ENCODE data around the gene BANP.
"Not testable (repeated sequence)": the region's sequence is repeated elsewhere in the genome, so short reads cannot be mapped to it uniquely, and the experiment has no call there.

BANP gene

DNA sequence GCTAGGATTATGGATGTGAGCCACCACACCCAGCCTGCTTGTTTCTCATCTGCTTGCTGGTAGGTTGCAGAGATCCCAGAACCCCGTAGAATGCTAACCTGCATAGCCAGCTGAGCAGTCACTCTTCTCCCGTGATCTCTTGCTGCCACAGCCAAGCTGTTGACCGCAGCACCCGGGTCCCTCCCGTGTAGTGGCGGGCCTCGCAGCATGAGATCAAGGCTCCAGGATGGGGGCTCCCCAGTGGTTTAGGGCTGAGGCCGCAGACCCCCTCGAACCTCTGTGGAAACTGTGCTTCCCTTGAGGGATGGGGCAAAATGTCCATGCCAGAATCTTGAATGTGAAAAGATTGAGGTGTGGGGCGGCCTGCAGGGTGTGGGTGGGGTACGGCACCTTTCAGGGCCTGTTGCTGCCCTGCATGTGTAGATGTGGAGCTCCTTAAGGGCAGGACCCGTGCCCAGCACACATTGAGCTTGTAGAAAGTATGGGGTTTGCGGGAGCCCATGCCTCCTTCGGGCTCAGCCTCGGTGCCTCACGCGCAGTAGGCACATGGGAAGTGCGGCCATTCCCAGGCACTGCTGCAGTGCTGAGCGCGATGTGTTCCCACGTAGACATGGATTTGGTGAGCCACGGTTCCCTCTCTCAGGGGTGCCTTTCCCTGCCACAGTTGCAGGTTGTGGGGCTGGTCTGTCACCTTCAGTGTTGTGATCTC is 99.9 kb downstream of the BANP start:
- no peak for DNase-seq

DNA sequence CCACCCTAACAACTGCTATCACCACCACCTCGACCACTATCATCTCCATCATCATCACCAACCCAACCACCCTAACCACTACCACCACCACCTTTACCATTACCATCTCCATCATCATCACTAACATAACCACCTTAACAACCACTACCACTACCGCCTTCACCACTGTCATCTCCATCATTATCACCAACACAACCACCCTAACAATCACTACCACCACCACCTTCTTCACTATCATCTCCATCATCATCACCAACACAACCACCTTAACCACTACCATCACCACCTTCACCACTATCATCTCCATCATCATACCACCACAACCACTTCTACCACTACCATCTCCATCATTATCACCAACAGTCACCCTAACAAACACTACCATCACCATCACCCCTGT is 101.4 kb downstream of the BANP start:
- no peak for DNase-seq

DNA sequence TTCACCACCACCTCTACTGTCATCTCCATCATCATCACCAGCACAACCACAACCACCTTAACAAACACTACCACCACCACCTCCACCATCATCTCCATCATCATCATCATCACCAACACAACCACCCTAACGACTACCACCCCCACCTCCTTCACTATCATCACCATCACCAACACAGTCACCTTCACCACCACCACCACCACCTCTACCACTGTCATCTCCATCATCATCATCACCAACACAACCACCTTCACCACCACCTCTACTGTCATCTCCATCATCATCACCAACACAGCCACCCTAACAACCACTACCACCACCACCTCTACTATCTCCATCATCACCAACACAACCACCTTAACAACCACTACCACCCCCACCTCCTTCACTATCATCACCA is 102.2 kb downstream of the BANP start:
- DNase-seq = not testable (repeated sequence)

DNA sequence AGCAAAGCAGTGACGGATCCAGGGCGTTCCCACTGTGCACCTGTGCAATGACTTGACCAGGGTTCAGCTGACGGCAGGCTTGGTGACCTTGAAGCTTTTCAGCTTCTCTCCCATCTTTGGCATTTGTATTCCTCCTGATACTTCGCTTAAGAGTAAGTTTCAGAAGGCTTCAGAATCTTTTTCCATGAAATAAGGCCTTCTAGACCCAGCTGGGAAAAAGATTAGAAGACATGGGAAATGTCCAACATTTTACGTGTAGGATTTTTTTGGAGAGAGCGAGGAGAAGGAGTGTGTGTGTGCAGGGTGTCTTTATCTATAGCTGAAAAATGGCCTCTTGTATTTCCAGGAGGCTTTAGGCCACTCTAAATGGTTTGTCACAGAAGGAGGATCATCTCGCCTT is 104.1 kb downstream of the BANP start:
- no peak for DNase-seq

DNA sequence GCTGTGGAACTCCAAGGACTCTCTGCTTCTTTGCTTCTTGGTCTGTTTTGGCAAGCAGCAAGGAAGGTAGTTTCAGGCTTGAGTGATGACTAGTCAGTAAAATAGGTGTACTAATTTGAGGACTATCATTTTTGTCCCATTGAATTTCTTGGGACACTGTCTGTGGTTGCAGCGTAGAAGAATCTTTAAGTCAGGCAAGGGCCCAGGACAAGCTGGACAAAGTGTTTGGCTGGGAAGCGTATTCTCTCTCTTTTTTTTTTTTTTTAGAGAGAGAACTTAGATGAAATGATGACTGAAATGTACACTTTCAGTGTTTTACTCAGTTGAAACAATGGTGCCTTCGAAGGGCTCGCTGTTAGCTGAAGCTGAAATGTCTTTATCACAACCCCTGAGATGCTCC is 105.0 kb downstream of the BANP start:
- DNase-seq = no peak

DNA sequence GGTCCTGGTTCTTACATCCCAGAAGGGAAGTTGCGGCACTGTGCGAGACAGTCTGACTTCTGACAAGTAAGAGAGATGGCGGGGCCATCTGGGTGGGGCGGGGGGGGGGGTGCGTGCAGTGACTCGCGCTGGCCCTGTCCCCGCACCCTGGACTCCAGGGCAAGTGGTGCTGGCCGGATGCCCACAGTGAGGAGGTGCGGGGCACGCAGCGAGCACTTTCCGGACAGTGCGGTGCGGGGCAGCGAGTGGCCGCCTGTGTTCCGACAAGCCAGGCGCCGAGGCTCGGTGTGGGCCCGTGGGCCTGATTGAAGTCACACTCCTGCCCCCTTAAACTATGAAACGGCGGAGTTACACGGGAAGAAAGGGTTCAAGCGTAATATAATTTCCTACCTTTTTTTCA is 106.4 kb downstream of the BANP start:
- DNase-seq = no peak

DNA sequence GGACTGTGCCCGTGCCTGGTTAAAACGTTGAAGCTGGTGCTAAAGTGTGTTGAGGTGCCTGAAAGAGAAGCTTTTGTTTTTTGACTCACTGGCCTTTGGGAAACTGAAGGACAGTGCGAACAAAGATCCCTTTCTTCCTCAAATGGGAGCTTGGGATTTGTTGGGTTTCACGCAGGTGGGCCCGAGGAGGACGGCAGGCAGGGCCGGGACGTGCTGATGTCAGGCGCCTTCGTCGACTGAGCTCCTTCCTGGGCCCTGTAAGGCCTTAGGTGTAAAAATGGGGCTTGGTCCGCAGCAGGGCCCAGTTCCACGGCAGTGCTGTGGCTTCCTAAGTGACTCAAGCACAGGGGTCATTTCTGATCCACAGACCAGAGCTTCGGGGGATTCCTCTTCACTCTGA is 106.9 kb downstream of the BANP start:
- DNase-seq = no peak

DNA sequence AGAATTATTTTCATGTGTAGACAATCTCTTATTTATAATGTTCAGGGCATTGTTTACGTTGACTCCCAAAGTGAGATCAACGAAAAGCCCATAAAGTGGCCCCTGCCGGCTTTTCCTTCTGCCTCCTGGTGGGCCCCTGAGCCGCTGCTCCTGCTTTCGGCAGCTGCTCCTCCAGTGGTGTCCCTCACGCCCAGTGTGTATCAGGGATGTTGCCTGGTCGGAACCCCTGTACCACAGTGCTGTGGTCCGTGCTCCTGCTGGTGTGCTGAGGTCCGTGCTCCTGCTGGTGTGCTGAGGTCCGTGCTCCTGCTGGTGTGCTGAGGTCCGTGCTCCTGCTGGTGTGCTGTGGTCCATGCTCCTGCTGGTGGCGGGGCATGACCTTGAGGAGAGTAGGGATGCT is 107.6 kb downstream of the BANP start:
- DNase-seq = no peak

DNA sequence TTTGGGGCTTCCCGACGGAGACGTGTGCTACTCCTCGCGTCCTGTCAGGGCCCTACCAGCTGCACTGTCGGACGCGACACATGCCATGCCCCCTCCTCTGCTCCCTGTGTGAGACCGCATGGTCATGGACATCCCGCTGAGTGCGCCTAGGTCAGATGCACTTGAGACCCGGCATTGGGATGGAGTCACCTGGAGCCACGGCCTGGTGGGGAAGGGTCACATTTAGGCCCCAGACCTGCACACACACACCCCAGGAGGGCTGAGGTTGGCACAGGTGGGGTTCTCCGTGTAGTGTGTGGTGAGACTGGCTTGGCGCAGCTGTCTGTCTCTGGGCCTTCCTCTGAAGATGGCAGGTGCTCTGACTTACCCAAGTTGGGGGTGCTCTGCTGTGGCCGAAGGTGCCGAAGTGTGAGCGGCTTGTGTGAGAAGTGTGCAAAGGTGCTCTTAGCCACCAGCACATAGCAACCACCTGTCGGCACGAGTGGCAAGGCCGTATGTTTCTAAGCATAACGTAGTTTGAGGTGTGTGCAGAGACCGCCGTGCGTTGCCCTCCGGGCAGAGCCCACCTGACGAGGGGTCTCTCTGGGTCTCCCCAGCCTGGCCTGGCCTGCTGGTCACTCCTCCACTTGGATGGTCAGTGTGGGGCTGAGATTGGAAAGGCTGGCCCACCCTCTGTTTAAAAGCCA is 108.6 kb downstream of the BANP start:
- no peak for DNase-seq

DNA sequence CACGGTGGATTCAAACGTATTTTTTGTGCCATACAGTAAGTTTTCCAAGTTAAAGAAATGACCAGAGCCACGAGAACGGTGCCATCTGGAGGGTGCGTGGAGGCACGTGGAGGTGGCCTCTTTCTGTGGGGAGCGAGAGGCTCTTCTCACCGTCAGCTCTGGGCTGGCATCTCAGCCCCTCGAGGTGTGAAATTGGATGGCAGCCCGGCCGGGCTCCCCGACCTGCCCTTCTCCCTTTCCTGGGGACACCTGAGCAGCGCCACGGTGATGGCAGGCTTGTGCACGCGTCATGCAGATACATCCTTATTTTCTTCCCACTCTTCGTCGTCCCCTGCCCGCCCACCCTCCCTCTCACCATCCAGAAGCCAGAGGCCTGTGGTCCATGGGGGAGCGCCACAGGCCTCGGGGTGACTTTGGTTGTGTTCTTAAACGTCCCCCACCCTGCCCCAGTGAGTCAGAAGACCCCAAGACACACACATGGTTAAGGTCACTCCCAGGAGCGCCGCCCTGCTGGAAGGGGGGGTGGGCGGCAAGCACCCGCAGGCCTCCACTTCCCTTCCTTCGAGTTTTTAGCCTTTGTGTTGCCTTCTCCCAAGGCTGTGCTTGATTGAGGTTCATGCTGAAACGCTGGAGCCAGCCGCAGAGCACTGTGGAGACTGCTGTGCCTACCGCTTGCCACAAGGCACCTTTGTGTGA is 109.4 kb downstream of the BANP start:
- DNase-seq = no peak

DNA sequence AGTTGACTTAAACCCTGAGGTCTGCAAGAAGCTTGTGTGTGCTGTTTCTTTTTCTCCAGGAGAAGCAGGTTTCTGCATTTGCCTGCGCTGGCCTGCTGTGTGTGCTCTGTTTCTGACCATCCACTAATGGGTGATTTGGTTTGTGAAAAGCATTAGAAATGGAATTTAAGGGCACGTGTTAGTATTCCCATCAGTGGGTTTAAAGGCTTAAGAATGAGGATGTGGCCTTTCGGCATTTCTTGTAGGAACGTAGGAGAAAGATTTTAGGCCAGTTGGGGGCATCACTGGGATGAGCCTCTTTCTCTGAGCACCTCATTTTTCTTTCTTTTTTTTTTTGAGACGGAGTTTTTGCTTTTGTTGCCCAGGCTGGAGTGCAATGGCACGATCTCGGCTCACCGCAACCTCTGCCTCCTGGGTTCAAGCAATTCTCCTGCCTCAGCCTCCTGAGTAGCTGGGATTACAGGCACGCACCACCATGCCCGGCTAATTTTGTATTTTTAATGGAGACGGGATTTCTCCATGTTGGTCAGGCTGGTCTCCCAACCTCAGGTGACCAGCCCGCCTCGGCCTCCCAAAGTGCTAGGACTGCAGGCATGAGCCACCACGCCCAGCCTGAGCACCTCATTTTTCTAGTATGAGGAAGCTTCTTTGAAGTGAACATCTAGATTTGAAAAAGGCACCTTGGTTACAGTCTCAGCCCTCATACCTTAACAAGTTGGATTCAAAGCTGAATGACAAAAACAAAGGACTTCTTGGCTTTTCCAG is 110.3 kb downstream of the BANP start:
- no peak for DNase-seq

DNA sequence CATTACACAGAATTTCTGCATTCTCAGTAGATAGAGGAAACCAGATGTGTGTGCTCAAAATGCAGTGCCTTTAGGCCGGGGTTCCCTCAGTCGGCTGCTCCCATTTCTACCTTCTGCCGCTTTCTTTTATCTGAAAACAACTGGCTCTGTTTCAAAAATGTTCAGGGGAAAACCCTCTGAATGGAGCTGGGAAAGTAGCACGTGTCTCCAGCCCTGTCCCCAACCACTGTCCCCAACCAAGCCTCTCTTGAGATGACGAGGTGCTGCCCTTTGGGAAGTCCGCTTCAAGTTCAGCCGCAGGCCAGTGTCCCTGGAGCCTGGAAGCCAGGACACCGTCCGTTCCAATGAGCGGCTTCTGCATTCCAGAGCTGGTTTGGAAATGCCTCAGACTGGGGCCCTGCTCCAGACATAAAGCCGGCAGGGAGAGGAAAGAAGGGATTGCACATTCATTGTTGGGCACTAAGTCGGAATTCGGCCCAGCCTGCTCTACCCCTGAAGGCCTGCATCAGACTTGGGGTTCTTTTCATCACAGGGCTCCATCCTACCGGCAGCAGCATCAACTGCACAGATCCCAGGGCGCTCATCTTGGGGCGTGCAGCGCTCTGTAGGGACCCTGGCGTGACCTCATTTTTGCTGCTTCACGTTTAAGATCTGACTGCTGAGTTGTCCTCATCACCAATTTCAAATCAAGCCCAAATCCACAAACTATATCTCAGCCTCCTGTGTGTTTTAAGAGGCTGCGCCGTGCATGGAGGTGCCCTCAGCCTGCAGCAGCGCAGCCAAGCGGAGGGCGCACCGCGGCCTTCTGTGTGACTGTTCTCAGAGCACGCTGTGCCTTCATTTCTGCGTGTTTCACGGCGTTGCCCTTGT is 111.3 kb downstream of the BANP start:
- no peak for DNase-seq

DNA sequence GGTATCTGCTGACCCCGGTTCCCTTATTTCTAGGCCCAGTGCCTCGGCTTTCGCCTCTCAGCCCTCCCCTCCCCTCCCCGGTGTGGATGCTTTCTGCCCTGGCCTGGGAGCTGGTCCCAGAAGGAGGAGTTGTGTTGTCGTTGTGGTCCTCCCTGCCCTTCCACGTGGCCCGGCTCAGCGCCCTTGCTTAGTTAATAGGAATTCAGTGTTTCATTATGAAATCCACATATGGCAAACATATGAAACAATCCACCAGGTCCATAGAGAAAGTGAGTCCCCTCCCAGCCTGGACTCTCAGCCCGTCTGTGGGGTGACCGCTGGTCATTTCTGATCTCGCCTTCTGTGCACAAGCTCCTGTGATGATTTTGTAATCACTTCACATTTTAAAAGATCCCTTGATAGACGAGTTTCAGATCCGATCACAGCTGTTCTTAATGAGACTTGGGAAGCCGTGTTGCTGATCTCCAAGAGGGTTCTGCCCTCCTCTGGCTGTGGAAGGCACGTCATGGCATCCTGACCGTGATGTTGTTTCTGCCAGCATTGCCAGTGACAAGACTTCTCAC is 112.1 kb downstream of the BANP start:
- no peak for DNase-seq

DNA sequence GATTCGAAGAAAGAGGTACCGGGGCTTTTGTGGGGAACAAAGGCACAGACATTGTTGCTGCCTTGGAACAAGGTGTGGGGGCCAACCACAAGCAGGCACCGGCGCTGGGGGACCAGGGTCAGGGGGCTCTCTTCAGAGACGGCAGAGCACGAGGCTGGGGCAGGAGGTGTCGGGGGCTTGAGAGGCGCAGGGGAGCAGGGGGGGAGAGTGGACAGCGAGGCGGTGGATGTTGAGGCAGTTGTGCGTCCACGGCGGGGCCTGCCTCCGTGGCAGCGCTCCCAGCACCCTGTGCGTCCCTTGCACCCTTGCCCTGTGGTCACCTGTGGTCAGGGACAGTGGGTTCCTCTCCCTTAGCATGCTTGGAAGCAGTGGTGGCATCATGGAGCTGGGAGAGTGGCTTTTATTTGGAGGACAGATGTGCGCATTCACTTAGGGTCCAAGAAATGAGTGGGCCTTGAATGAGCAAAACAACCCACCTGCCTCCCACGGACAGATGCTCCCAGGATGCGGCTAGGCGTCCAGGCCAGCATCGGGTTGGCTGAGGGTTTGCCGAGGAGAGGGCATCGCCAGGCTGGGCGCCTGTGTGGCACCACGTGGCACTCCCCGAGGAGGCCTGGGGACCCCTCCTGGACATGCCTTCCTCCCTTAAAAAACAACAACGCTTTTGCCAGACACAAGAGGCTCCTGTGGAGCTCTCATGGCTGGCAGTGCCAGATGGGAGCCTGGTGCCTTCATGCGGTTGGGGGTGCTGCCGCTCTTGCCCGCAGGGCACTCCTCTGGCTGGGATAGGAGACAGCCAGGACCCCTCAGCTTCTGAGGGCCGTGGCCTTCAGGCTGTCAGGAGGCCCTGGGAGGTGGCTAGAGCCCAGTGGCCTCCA is 113.0 kb downstream of the BANP start:
- DNase-seq = no peak

DNA sequence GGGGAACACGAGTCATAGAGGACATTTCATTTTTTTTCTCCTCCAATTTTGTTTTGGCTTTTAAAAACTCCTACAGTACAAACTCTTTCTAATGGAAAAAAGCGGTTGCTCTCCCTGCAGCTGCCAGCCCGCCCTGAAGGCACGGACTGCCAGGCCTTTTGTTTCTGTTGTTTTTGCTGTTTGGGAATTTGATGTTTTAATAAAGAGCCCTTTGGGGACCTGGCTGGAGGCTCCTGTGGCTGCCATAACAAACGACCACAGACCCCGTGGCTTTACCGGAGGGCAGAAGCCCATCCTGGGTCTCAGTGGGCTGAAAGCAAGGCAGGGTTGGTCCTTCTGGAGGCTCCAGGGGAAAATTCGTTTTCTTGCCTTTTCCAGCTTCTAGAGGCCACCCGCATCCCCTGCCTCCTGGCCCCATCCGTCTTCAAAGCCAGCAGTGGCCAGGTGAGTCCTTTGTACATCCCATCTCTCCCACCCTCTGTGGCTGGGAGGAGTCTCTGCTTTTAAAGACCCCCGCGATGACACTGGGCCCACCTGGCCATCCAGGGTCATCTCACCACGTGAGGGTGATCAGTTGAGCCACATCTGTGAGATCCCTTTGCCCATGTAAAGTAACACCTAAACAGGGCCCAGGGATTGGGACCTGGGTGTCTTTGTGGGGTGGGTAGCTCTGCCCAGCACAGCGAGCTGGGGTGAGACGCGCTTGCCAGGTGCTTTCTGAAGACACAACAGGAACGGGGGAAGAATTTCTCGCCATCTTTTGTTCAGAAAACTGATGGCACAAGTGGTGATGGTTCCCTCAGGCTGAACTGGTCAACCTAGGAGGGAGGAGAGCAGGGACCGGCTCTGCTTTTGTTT is 113.9 kb downstream of the BANP start:
- DNase-seq = no peak

DNA sequence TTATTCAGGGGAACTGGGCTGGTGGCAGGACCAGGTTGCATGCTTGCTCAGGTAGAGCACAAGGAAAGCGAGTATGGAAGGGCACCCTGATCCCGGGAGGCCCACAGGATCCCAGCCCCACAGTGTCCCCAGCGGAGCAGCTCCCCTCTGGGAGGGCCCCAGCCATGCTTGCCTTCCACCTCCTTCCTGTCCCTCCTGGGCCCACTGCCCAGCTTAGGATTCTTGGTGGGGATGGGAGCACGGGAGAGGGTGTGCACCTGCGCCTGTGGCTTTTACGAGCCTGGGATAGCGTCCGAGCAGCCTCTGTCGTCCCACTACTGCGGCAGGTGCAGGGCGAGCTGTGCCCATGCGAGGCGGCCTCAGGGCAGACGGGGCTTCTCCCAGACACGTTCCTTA is 114.5 kb downstream of the BANP start:
- no peak for DNase-seq

DNA sequence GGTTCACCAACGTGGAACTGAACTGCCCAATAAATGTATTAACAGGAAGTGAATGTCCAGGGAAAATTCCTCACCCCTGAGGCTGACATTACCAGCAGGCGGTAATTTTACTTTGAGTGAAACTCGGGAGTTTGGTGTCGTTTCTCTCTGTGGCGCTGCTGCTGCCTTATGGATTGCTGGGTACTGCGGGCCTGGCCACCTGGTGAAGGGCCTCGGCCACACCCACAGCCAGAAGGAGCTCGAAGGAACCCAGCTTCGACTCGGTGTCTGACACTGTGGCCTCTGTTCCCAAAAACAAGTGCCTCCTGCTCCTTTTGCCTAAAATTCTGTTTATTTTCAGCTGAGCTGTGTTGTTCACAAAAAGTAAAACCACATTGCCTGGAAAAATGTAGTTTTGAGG is 115.0 kb downstream of the BANP start:
- no peak for DNase-seq

DNA sequence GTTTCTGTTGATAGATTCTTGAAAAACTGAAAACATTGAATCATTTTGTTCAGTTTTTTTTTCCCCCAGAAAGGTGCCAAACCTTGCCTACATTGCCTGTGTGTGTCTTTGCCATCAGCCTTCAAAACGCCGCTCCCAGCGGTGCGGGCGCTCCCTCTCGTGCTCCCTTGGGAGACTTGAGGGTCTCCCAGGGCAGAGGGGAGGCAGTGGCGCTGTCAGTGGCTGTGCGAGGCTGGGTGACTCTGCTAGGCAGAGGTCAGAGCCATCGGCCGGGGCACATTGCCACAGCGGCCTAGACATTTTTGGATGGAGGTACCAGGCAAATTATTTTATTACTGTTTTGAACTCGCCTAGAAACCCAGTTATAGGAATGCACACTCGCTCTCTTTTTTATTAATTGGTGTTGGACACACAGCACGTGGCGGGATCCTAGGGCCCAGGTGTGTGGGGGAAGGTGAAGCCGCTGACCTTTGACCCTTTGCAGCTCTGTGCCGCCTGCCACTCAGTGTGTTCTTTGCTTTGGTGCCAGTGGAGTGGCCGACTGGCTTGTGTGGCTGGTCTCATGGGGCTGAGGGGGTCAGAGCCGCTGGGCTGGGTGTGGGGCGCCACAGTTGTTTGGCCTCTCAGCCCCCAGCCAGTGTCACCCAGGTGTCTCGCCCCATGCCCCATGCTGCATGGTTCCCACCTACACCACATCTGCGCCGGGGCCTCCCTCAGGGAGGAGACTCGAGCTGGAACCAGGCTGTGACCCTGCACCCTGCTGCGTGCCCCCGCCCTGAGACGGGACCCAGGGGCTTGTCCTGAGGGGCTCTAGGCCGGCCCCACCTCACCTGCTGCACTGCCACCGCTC is 115.7 kb downstream of the BANP start:
- no peak for DNase-seq
